Measurements from ENCODE around the gene WDR47. TPM values are rescaled to one million over a fixed set of nuclear protein-coding genes. Genes with fewer than 3 reads are reported as not detected.

WDR47 gene
- total and polyA plus RNA-seq, 4 donors, result 1.2 to 4.1 (median 2.5) TPM

- TF ChIP-seq, protein P1, sequence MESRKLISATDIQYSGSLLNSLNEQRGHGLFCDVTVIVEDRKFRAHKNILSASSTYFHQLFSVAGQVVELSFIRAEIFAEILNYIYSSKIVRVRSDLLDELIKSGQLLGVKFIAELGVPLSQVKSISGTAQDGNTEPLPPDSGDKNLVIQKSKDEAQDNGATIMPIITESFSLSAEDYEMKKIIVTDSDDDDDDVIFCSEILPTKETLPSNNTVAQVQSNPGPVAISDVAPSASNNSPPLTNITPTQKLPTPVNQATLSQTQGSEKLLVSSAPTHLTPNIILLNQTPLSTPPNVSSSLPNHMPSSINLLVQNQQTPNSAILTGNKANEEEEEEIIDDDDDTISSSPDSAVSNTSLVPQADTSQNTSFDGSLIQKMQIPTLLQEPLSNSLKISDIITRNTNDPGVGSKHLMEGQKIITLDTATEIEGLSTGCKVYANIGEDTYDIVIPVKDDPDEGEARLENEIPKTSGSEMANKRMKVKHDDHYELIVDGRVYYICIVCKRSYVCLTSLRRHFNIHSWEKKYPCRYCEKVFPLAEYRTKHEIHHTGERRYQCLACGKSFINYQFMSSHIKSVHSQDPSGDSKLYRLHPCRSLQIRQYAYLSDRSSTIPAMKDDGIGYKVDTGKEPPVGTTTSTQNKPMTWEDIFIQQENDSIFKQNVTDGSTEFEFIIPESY (IDR thresholded peaks at IDR 0.05), result peak; percentile 57
- no peak for TF ChIP-seq JUND (IDR thresholded peaks at IDR 0.05)
These were observed 47.5 kb upstream of the WDR47 start (continued) for GRCh38 chr1:109089242-109090015.

GRCh38 chr1:109084563-109085517 lies 42.9 kb upstream of the WDR47 start:
- 88% methylated on average over 13 of the region's 13 CpGs for WGBS
- DNase-seq (ENCODE audit: low spot score), result no peak
- no peak overlapping the region for H3K4me3 ChIP-seq (ENCODE audit: low read depth in 1 of 3, low read length in 3 of 3)
- no peaks in the 10 kb centered on the region for H3K36me3 ChIP-seq (ENCODE audit: control insufficient read depth in 4 of 4, insufficient read depth in 3 of 4, low read depth in 1 of 4, low read length in 3 of 4)
- no peaks in the 10 kb centered on the region for H3K9me3 ChIP-seq (ENCODE audit: control insufficient read depth in 4 of 4, low read length in 3 of 4)
- TF ChIP-seq, protein P2, sequence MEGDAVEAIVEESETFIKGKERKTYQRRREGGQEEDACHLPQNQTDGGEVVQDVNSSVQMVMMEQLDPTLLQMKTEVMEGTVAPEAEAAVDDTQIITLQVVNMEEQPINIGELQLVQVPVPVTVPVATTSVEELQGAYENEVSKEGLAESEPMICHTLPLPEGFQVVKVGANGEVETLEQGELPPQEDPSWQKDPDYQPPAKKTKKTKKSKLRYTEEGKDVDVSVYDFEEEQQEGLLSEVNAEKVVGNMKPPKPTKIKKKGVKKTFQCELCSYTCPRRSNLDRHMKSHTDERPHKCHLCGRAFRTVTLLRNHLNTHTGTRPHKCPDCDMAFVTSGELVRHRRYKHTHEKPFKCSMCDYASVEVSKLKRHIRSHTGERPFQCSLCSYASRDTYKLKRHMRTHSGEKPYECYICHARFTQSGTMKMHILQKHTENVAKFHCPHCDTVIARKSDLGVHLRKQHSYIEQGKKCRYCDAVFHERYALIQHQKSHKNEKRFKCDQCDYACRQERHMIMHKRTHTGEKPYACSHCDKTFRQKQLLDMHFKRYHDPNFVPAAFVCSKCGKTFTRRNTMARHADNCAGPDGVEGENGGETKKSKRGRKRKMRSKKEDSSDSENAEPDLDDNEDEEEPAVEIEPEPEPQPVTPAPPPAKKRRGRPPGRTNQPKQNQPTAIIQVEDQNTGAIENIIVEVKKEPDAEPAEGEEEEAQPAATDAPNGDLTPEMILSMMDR (IDR thresholded peaks at IDR 0.05; ENCODE audit: low read depth, low read length, missing input control), result no peak
- TF ChIP-seq FOXA2 (IDR thresholded peaks at IDR 0.05), result no peak
- no peak for TF ChIP-seq HNF4G (IDR thresholded peaks at IDR 0.05)
- TF ChIP-seq RAD21 (IDR thresholded peaks at IDR 0.05), result no peak
- TF ChIP-seq REST (IDR thresholded peaks at IDR 0.05), result no peak
- no peak for TF ChIP-seq RXRA (IDR thresholded peaks at IDR 0.05)
- TF ChIP-seq, protein P3, sequence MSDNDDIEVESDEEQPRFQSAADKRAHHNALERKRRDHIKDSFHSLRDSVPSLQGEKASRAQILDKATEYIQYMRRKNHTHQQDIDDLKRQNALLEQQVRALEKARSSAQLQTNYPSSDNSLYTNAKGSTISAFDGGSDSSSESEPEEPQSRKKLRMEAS (IDR thresholded peaks at IDR 0.05), result no peak
- TF ChIP-seq TAF1 (conservative IDR thresholded peaks at IDR 0.05), result no peak
- no peak for TF ChIP-seq HNF4A (conservative IDR thresholded peaks at IDR 0.05)
- no peak for TF ChIP-seq YY1 (IDR thresholded peaks at IDR 0.05)
- TF ChIP-seq FOXA1 (IDR thresholded peaks at IDR 0.05), result no peak
- TF ChIP-seq, protein P1 (IDR thresholded peaks at IDR 0.05), result no peak
- no peak for TF ChIP-seq ATF3 (IDR thresholded peaks at IDR 0.05)
- TF ChIP-seq SP1 (IDR thresholded peaks at IDR 0.05), result no peak
- H3K27me3 ChIP-seq (ENCODE audit: control insufficient read depth in 4 of 4, insufficient read depth in 4 of 4, low read length in 3 of 4), result no peaks in the 10 kb centered on the region
- no peak overlapping the region for H3K9ac ChIP-seq (ENCODE audit: low read depth in 1 of 2, low read length in 2 of 2)
- H3K4me1 ChIP-seq (ENCODE audit: control insufficient read depth in 4 of 4, insufficient read depth in 4 of 4, low read length in 3 of 4), result peaks cover 0 to 10% (median 6%) of the 10 kb centered on the region in 4 donors
- no peak overlapping the region for H3K27ac ChIP-seq (ENCODE audit: low read depth in 1 of 2, low read length in 2 of 2)
